HuH-7 (cell line): ENCODE data around the gene BOLA2B.

Source experiments
- DNase-seq: peaks from one replicate; pipeline ENCODE4 v3.0.0; 2011; ENCODE audit warnings: low spot score

BOLA2B gene

GRCh38 chr16:30143347-30143702 lies 50.1 kb downstream of the BOLA2B start:
- DNase-seq = no peak
